Measurements from ENCODE around the gene PCDHA13.
A peak's percentile ranks its signal among the peaks of the same experiment; 100 is the strongest.
"Not testable (repeated sequence)": the region's sequence is repeated elsewhere in the genome, so short reads cannot be mapped to it uniquely, and the experiment has no call there.

Gene PCDHA13

GRCh38 chr5:140870221-140871201 lies 11.4 kb upstream of the PCDHA13 start:
- no peak for ATAC-seq

DNA sequence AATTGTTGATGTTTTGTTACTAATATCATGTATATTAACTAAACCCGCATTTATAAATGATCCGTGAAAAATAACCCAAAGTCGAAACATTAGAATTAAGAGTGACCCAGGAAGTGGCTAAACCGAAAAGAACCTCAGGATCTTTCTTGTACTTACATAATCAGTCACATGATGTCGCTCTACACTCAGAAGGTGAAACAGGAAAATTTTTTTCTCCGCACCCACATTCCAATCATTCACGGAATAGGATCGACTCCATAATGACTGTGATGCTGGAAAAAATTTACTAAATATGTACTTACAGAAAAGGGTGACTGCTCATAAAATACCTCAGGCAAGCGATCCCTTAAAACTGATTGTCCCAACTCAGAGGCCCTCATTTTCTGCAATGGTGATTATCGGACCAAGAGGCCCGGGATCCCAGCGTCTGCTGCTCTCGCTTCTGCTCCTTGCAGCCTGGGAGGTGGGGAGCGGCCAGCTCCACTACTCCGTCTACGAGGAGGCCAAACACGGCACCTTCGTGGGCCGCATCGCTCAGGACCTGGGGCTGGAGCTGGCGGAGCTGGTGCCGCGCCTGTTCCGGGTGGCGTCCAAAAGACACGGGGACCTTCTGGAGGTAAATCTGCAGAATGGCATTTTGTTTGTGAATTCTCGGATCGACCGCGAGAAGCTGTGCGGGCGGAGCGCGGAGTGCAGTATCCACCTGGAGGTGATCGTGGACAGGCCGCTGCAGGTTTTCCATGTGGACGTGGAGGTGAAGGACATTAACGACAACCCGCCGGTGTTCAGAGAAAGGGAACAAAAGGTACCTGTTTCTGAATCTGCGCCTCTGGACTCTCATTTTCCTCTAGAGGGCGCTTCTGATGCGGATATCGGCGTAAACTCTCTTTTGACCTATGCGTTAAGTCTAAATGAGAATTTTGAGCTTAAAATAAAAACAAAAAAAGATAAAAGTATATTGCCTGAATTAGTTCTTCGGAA lies 6.5 kb upstream of the PCDHA13 start, which contains the start of gene PCDHA12:
TSS of gene PCDHA12 (plus strand) at position 224 of the 981 bp plus-strand sequence. CDS start at position 389, 165 bp downstream.
- ATAC-seq: no peak

DNA sequence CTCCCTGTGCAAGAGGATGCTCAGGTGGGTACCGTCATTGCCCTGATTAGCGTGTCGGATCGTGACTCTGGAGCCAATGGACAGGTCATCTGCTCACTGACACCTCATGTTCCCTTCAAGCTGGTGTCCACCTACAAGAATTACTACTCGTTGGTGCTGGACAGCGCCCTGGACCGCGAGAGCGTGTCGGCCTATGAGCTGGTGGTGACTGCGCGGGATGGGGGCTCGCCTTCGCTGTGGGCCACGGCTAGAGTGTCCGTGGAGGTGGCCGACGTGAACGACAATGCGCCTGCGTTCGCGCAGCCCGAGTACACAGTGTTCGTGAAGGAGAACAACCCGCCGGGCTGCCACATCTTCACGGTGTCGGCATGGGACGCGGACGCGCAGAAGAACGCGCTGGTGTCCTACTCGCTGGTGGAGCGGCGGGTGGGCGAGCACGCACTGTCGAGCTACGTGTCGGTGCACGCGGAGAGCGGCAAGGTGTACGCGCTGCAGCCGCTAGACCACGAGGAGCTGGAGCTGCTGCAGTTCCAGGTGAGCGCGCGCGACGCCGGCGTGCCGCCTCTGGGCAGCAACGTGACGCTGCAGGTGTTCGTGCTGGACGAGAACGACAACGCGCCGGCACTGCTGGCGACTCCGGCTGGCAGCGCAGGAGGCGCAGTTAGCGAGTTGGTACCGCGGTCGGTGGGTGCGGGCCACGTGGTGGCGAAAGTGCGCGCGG lies 5.2 kb upstream of the PCDHA13 start:
- ATAC-seq: not testable (repeated sequence)

DNA sequence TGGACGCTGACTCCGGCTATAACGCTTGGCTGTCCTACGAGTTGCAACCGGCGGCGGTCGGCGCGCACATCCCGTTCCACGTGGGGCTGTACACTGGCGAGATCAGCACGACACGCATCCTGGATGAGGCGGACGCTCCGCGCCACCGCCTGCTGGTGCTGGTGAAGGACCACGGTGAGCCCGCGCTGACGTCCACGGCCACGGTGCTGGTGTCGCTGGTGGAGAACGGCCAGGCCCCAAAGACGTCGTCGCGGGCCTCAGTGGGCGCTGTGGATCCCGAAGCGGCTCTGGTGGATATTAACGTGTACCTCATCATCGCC lies 4.7 kb upstream of the PCDHA13 start:
- ATAC-seq: no peak

- ATAC-seq: no peak
Observed at GRCh38 chr5:140882591-140882899, 621 bp downstream of the PCDHA13 start.

DNA sequence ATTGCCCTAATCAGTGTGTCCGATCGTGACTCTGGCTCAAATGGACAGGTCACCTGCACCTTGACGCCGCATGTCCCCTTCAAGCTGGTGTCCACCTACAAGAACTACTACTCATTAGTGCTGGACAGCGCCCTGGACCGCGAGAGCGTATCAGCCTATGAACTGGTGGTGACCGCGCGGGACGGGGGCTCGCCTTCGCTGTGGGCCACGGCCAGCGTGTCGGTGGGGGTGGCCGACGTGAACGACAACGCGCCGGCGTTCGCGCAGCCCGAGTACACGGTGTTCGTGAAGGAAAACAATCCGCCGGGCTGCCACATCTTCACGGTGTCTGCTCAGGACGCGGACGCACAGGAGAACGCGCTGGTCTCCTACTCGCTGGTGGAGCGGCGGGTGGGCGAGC lies 1.4 kb downstream of the PCDHA13 start:
- no peak for ATAC-seq

DNA sequence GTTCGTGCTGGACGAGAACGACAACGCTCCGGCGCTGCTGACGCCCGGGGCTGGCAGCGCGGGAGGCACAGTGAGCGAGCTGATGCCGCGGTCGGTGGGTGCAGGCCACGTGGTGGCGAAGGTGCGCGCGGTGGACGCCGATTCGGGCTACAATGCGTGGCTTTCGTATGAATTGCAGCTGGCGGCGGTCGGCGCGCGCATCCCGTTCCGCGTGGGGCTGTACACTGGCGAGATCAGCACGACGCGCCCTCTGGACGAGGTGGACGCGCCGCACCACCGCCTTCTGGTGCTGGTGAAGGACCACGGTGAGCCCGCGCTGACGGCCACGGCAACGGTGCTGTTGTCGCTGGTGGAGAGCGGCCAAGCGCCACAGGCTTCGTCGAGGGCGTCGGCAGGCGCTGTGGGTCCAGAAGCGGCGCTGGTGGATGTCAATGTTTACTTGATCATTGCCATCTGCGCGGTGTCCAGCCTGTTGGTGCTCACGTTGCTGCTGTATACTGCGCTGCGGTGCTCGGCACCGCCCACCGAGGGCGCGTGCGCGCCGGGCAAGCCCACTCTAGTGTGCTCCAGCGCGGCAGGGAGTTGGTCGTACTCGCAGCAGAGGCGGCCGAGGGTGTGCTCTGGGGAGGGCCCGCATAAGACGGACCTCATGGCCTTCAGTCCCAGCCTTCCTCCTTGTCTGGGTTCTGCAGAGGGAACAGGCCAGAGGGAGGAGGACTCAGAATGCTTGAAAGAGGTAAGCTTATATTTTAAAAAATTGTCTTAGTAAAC lies 2.2 kb downstream of the PCDHA13 start:
- ATAC-seq: no peak

DNA sequence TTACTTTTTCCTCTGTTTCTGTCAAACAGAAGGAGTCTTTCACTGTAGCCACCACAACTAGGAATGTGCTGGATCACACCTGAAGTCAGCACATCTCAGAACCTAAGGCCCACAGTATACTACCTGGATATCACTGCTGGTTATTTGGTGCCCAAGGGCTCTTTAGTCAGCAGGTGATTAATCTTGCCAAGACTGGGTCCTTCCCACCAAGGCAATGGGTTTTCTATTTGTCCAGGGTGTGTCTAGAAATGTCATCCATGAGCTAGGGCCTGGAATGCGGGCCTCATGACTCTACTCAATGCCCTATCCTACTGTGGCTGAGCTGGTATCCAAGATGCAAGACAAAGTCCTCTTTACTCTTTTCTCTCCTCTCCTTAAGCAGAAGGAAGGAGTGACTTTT lies 34.4 kb downstream of the PCDHA13 start:
- no peak for ATAC-seq

DNA sequence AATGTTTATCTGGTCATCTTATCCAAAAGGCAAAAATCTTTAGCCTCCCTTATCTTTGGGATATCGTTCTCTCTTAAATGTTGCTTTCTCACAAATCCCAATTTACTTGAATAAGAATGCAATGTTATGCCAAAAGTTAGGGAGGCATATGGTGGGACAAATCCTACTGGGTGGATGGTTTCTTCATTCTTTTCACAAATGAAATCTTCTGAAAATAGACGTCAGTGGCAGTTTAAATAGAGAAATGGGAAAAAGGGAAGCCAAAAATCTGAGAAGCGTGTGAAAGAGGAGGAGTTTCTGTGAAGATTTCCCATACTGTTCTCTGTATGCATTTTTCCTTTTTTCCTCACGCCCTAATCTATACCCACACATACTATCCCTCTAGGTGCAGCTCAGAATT lies 41.7 kb downstream of the PCDHA13 start:
- ATAC-seq: no peak

DNA sequence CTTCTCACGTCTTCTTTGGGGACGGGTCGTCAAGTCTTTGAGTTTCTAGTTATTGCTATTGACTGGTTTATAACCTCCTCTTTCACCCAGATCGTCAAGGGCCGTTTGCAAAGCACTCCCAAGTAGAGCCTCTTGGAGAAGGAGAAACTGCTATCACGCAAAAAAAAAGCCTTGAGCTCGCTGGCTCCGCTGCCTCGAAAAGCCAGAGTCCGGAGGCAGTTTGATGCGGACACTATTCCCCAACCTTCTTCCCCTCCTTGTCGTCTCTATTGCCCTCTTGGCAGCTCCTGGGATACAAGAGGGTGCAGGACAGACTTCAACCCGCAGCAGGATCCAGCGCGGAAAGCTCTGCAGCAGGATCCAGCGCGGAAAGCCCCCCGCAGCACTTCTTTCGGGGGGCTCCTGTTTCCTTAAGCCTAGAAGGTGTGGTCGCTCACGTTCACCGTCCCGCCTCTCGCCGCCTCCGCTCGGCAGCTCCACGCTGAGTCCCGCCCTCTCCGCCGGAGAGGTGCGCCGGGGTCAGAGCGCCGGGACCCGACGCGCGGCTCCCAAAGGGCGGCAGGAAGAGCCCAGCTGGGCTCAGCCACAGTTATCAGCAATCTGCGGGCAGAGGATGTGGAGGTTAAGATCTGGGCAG lies 44.0 kb downstream of the PCDHA13 start, which contains the start of gene PCDHAC1:
TSS of gene PCDHAC1 (plus strand) at position 494 of the 637 bp plus-strand sequence. CDS start 594 bp downstream, outside the sequence.
- no peak for ATAC-seq

DNA sequence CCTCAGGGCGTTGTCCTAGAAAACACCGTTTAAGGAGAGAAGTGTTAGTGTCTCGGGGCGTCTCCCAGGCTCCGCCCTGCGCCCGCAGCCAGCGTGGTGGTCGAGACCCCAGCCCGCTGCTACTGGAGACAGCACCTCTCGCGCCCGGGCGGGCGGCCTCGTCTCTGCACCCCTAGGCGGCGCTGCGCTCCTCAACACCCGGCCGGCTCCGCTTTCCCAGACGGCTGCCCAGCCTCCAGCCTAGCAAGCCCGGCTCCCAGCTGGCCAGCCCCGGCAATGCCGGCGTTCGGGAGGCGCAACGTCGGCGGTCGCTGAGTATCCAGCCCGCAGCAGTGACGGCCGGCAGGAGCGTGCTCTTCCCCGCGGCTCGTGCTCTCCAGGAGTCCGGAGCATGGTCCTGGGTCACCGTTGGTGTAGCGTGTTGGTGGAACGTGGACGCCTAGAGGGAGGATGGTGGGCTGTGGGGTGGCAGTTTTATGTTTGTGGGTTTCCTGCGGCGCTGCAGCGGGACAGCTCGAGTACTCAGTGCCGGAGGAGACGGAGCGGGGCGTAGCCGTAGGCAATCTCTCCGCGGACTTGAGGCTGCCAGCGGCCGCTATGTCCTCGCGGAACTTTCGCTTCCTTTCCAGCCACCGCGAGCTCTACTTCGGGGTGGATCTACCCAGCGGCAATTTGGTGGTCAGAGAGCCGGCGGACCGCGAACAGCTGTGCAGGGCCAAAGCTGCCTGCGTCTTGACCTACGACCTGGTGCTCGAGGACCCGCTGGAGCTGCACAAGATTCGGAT lies 44.7 kb downstream of the PCDHA13 start:
- ATAC-seq: peak; percentile 13 to 32

DNA sequence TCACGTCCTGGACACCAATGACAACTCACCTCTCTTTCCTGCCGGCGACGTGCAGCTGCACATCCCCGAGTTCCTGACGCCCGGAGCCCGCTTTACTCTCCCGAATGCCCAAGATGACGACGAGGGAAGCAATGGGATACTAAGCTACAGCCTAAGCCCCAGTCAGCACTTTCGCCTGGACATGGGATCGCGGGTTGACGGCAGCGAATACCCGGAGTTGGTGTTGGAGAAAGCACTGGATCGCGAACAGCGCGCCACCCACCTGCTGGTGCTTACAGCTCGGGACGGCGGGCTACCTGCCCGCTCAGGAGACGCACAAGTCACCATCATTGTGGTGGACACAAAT lies 45.3 kb downstream of the PCDHA13 start:
- ATAC-seq: no peak

All from activated CD4-positive, CD25-positive, alpha-beta regulatory T cell treated with anti-CD3 and anti-CD28 coated beads, Interleukin-2, amount 50 U/mL, for 24 hours (primary cell).